ENCODE data around the gene PDLIM3.

Gene PDLIM3

GRCh38 chr4:185471235-185472102 is 63.8 kb downstream of the PDLIM3 start, which contains the start of gene CCDC110:
TSS of gene CCDC110 (minus strand) at chr4:185471733. CDS start at chr4:185471683, 50 bp downstream.
- DNase-seq (ENCODE audit: low read depth): peak; percentile 74

GRCh38 chr4:185470501-185471195 is 64.7 kb downstream of the PDLIM3 start:
- no peak for DNase-seq (ENCODE audit: low read depth)

GRCh38 chr4:185469580-185470154 is 65.6 kb downstream of the PDLIM3 start:
- no peak for DNase-seq (ENCODE audit: low read depth)

GRCh38 chr4:185468999-185469398 is 66.3 kb downstream of the PDLIM3 start:
- no peak for DNase-seq (ENCODE audit: low read depth)

- DNase-seq (ENCODE audit: low read depth): no peak
Measured at GRCh38 chr4:185467991-185468390, 67.3 kb downstream of the PDLIM3 start.

GRCh38 chr4:185467101-185467500 is 68.2 kb downstream of the PDLIM3 start:
- DNase-seq (ENCODE audit: low read depth): no peak

GRCh38 chr4:185465707-185466106 is 69.6 kb downstream of the PDLIM3 start:
- no peak for DNase-seq (ENCODE audit: low read depth)

GRCh38 chr4:185464887-185465286 is 70.4 kb downstream of the PDLIM3 start:
- DNase-seq (ENCODE audit: low read depth): no peak

GRCh38 chr4:185464183-185464582 is 71.1 kb downstream of the PDLIM3 start:
- no peak for DNase-seq (ENCODE audit: low read depth)

- no peak for DNase-seq (ENCODE audit: low read depth)
Measured at GRCh38 chr4:185463541-185463940, 71.8 kb downstream of the PDLIM3 start.

GRCh38 chr4:185461565-185461964 is 73.7 kb downstream of the PDLIM3 start:
- DNase-seq (ENCODE audit: low read depth): no peak

GRCh38 chr4:185457136-185457535 is 78.2 kb downstream of the PDLIM3 start:
- no peak for DNase-seq (ENCODE audit: low read depth)

GRCh38 chr4:185456131-185456530 is 79.2 kb downstream of the PDLIM3 start:
- no peak for DNase-seq (ENCODE audit: low read depth)

Measured in stimulated activated CD8-positive, alpha-beta memory T cell treated with anti-CD3 and anti-CD28 coated beads, Interleukin-7, amount 100 ng/mL, for 24 hours (primary cell).